DOHH2 (cell line): Measurements from ENCODE around the gene FARS2.

Experiments
- H3F3A ChIP-seq: fragments of 200-600 bp; sonication (generic), shearing (Covaris generic); 2 replicates; pipeline ENCODE4 v1.6.0; 2016; ENCODE audit warnings: antibody characterized with exemption, mild to moderate bottlenecking; ENCODE audit not compliant: control insufficient read depth, insufficient read depth
- H3K27ac ChIP-seq: fragments of 200-600 bp; sonication (generic); 2 replicates; pipeline ENCODE4 v1.5.1; 2014; ENCODE audit warnings: low read depth, mild to moderate bottlenecking, low read length, moderate library complexity
- H3K27me3 ChIP-seq: fragments of 200-600 bp; sonication (generic); 2 replicates; pipeline ENCODE4 v1.6.1; 2014; ENCODE audit warnings: mild to moderate bottlenecking, low read length, mixed read lengths; ENCODE audit not compliant: control insufficient read depth
- H3K36me3 ChIP-seq: fragments of 200-600 bp; sonication (generic); 2 replicates; pipeline ENCODE4 v1.6.1; 2014; ENCODE audit warnings: mild to moderate bottlenecking, low read length, moderate library complexity, mixed read lengths; ENCODE audit not compliant: control insufficient read depth
- H3K4me1 ChIP-seq: fragments of 200-600 bp; sonication (generic); 2 replicates; pipeline ENCODE4 v1.6.1; 2014; ENCODE audit warnings: mild to moderate bottlenecking, low read length, mixed read lengths; ENCODE audit not compliant: control insufficient read depth
- H3K4me2 ChIP-seq: fragments of 200-600 bp; sonication (generic); 2 replicates; pipeline ENCODE4 v1.6.0; 2014; ENCODE audit warnings: mild to moderate bottlenecking, low read length, moderate library complexity
- H3K4me3 ChIP-seq: fragments of 200-600 bp; sonication (generic); 2 replicates; pipeline ENCODE4 v1.5.1; 2014; ENCODE audit warnings: mild to moderate bottlenecking, low read length, mixed read lengths
- H3K79me2 ChIP-seq: fragments of 200-600 bp; sonication (generic); 2 replicates; pipeline ENCODE4 v1.6.1; 2014; ENCODE audit warnings: mild to moderate bottlenecking, low read length, mixed read lengths; ENCODE audit not compliant: control insufficient read depth
- H3K9me2 ChIP-seq: fragments of 200-600 bp; sonication (generic); replicated peaks from 2 replicates; pipeline ENCODE4 v1.6.1; 2014; ENCODE audit warnings: mild to moderate bottlenecking, low read length, mixed read lengths; ENCODE audit not compliant: control insufficient read depth
- H3K9me3 ChIP-seq: fragments of 200-600 bp; sonication (generic); 2 replicates; pipeline ENCODE4 v1.6.1; 2014; ENCODE audit warnings: antibody characterized with exemption, low read length, mixed read lengths; ENCODE audit not compliant: control insufficient read depth, insufficient read depth
- H4K20me1 ChIP-seq: fragments of 200-600 bp; sonication (generic); 2 replicates; pipeline ENCODE4 v1.6.0; 2014; ENCODE audit warnings: low read depth, mild to moderate bottlenecking, antibody characterized with exemption, low read length, moderate library complexity; ENCODE audit not compliant: control insufficient read depth, insufficient read depth
- EZH2phosphoT487 ChIP-seq: fragments of 200-600 bp; sonication (generic); IDR thresholded peaks from 2 replicates; pipeline ENCODE4 v1.6.1; 2017; ENCODE audit warnings: borderline replicate concordance, mild to moderate bottlenecking, antibody characterized with exemption, low read length, moderate library complexity, mixed read lengths
- TF ChIP-seq, protein P1 (sequence below): fragments of 200-600 bp; sonication (generic); IDR thresholded peaks from one replicate; pipeline ENCODE4 v1.5.1; 2014; ENCODE audit warnings: antibody characterized with exemption, mild to moderate bottlenecking, low read depth, low read length; ENCODE audit not compliant: poor library complexity, severe bottlenecking

The FARS2 gene

GRCh38 chr6:5388326-5388725 lies 127.0 kb downstream of the FARS2 start:
- TF ChIP-seq EZH2phosphoT487, result no peak
- TF ChIP-seq, protein P1, sequence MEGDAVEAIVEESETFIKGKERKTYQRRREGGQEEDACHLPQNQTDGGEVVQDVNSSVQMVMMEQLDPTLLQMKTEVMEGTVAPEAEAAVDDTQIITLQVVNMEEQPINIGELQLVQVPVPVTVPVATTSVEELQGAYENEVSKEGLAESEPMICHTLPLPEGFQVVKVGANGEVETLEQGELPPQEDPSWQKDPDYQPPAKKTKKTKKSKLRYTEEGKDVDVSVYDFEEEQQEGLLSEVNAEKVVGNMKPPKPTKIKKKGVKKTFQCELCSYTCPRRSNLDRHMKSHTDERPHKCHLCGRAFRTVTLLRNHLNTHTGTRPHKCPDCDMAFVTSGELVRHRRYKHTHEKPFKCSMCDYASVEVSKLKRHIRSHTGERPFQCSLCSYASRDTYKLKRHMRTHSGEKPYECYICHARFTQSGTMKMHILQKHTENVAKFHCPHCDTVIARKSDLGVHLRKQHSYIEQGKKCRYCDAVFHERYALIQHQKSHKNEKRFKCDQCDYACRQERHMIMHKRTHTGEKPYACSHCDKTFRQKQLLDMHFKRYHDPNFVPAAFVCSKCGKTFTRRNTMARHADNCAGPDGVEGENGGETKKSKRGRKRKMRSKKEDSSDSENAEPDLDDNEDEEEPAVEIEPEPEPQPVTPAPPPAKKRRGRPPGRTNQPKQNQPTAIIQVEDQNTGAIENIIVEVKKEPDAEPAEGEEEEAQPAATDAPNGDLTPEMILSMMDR, result no peak
- peaks cover 7% of the 10 kb centered on the region for H4K20me1 ChIP-seq
- no peaks in the 10 kb centered on the region for H3K9me3 ChIP-seq
- no peaks in the 10 kb centered on the region for H3K27me3 ChIP-seq
- H3F3A ChIP-seq, result no peaks in the 10 kb centered on the region
- no peak overlapping the region for H3K4me3 ChIP-seq
- no peak overlapping the region for H3K4me2 ChIP-seq
- no peak overlapping the region for H3K27ac ChIP-seq
- no peaks in the 10 kb centered on the region for H3K9me2 ChIP-seq
- no peaks in the 10 kb centered on the region for H3K36me3 ChIP-seq
- H3K4me1 ChIP-seq, result no peaks in the 10 kb centered on the region
- no peaks in the 10 kb centered on the region for H3K79me2 ChIP-seq

GRCh38 chr6:5389086-5389745 lies 127.9 kb downstream of the FARS2 start:
- peaks cover 7% of the 10 kb centered on the region for H4K20me1 ChIP-seq
- no peaks in the 10 kb centered on the region for H3K27me3 ChIP-seq
- no peak overlapping the region for H3K27ac ChIP-seq
- H3K79me2 ChIP-seq, result no peaks in the 10 kb centered on the region
- no peaks in the 10 kb centered on the region for H3K4me1 ChIP-seq
- H3K4me2 ChIP-seq, result no peak overlapping the region
- H3F3A ChIP-seq, result no peaks in the 10 kb centered on the region
- H3K9me2 ChIP-seq, result no peaks in the 10 kb centered on the region
- no peaks in the 10 kb centered on the region for H3K9me3 ChIP-seq
- no peaks in the 10 kb centered on the region for H3K36me3 ChIP-seq
- no peak for TF ChIP-seq EZH2phosphoT487
- TF ChIP-seq, protein P1, result no peak
- H3K4me3 ChIP-seq, result no peak overlapping the region

- Histone ChIP-seq H3K27me3 (no peaks in the 10 kb centered on the region), H3K79me2 (no peaks in the 10 kb centered on the region), H3K36me3 (no peaks in the 10 kb centered on the region), H3K4me1 (no peaks in the 10 kb centered on the region), H3K27ac (no peak overlapping the region), H3K9me3 (no peaks in the 10 kb centered on the region), H3K4me3 (no peak overlapping the region), H4K20me1 (peaks cover 7% of the 10 kb centered on the region), H3K9me2 (no peaks in the 10 kb centered on the region), H3K4me2 (no peak overlapping the region), H3F3A (no peaks in the 10 kb centered on the region)
- no peak for TF ChIP-seq EZH2phosphoT487
These were observed 128.9 kb downstream of the FARS2 start for GRCh38 chr6:5390177-5390576.

DNA sequence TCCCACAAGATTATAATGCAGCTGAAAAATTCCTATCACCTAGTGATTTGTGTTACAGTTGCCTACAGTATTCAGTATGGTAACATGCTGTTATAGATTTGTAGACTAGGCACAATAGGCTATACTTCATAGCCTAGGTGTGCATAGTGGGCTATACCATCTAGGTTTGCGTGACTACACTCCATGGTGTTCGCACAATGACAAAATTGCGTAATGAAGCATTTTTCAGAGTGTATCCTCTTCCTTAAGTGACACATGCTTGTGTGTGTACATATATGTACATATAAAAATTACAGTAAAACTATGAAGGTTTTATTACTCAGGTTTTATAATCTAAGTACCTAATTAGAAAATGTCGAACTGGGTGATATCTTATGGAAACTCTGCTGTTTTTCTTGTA lies 133.0 kb downstream of the FARS2 start:
- TF ChIP-seq, protein P1, result no peak
- TF ChIP-seq EZH2phosphoT487, result no peak
- Histone ChIP-seq H3K9me2 (no peaks in the 10 kb centered on the region), H3K4me3 (no peak overlapping the region), H3K27me3 (no peaks in the 10 kb centered on the region), H3K79me2 (no peaks in the 10 kb centered on the region), H3K4me1 (no peaks in the 10 kb centered on the region; the same call in 1 of the 2 replicates), H3K36me3 (no peaks in the 10 kb centered on the region), H3K4me2 (no peak overlapping the region), H4K20me1 (peaks cover 7% of the 10 kb centered on the region; the same call in 1 of the 2 replicates), H3K9me3 (no peaks in the 10 kb centered on the region), H3K27ac (no peak overlapping the region), H3F3A (no peaks in the 10 kb centered on the region)
